Endodermal cell (in vitro differentiated cells): ENCODE results near the gene ZNF76. TPM values are rescaled to one million over a fixed set of nuclear protein-coding genes. Genes with fewer than 3 reads are reported as not detected.

Experiments
- DNase-seq: peaks from one replicate; pipeline ENCODE4 v3.0.0-alpha.2; 2017
- H3K27ac ChIP-seq: 2 replicates; pipeline ENCODE4 v1.5.1; 2013; ENCODE audit warnings: mild to moderate bottlenecking, low read depth, low read length, moderate library complexity
- H3K27me3 ChIP-seq: 2 replicates; pipeline ENCODE4 v1.6.1; 2013; ENCODE audit warnings: mild to moderate bottlenecking, low read length, moderate library complexity; ENCODE audit not compliant: insufficient read depth, control insufficient read depth, poor library complexity, severe bottlenecking
- H3K36me3 ChIP-seq: 2 replicates; pipeline ENCODE4 v1.7.0; 2013; ENCODE audit warnings: mild to moderate bottlenecking, low read length, moderate library complexity; ENCODE audit not compliant: control insufficient read depth, insufficient read depth
- H3K4me1 ChIP-seq: one replicate; pipeline ENCODE4 v1.7.0; 2013; ENCODE audit warnings: low read length; ENCODE audit not compliant: control insufficient read depth, insufficient read depth
- H3K4me3 ChIP-seq: 2 replicates; pipeline ENCODE4 v1.5.1; 2013; ENCODE audit warnings: mild to moderate bottlenecking, low read length, moderate library complexity
- H3K9ac ChIP-seq: 2 replicates; pipeline ENCODE4 v1.6.1; 2013; ENCODE audit warnings: mild to moderate bottlenecking, low read length, moderate library complexity; ENCODE audit not compliant: poor library complexity, severe bottlenecking; ENCODE audit errors: extremely low read depth
- H3K9me3 ChIP-seq: 2 replicates; pipeline ENCODE4 v1.6.1; 2013; ENCODE audit warnings: mild to moderate bottlenecking, low read length, moderate library complexity; ENCODE audit not compliant: control insufficient read depth
- H3K27ac Mint-ChIP-seq: 2 replicates; pipeline ENCODE4 v1.8.0; 2020; ENCODE audit warnings: mixed read lengths
- H3K27me3 Mint-ChIP-seq: 2 replicates; pipeline ENCODE4 v1.8.0; 2021; ENCODE audit warnings: mild to moderate bottlenecking, mixed read lengths; ENCODE audit not compliant: insufficient read depth
- H3K36me3 Mint-ChIP-seq: 2 replicates; pipeline ENCODE4 v1.8.0; 2020; ENCODE audit warnings: low read depth, mixed read lengths
- H3K4me1 Mint-ChIP-seq: 2 replicates; pipeline ENCODE4 v1.8.0; 2020; ENCODE audit warnings: mixed read lengths
- H3K4me3 Mint-ChIP-seq: 2 replicates; pipeline ENCODE4 v1.8.0; 2020; ENCODE audit warnings: mild to moderate bottlenecking, moderate library complexity, mixed read lengths
- H3K9me3 Mint-ChIP-seq: 2 replicates; pipeline ENCODE4 v1.8.0; 2020; ENCODE audit warnings: mild to moderate bottlenecking, mixed read lengths
- CTCF ChIP-seq: fragments of 200-600 bp; sonication (generic); conservative IDR thresholded peaks from 2 replicates; pipeline ENCODE4 v1.5.0; 2021; ENCODE audit warnings: antibody characterized with exemption, mild to moderate bottlenecking
- WGBS, 2 experiments: methylation state at CpG; one replicate each; pipeline versions ENCODE4 v1.1.5 to v1.1.7; 2013; ENCODE audit warnings: missing lambda C conversion rate in 2 of 2, mixed read lengths in 1 of 2; ENCODE audit not compliant: insufficient coverage in 1 of 2, insufficient read length in 1 of 2; 5-methylcytosine and 5-hydroxymethylcytosine counted together
- total RNA-seq, 2 donors: library from RNA; stranded (reverse); fragmentation: NEBNext Ultra II Directional in 1 of 2; extraction: Animal tissue kit (Norgen Biotek cat#: 25700) in 1 of 2; gene quantifications; 2 replicates in 1 of 2; 3 replicates in 1 of 2; pipeline ENCODE4 v1.2.1, GENCODE V29; 2021

The ZNF76 gene
- total RNA-seq, 2 donors from 2014 or later = 39.0 to 42.9 TPM

DNA sequence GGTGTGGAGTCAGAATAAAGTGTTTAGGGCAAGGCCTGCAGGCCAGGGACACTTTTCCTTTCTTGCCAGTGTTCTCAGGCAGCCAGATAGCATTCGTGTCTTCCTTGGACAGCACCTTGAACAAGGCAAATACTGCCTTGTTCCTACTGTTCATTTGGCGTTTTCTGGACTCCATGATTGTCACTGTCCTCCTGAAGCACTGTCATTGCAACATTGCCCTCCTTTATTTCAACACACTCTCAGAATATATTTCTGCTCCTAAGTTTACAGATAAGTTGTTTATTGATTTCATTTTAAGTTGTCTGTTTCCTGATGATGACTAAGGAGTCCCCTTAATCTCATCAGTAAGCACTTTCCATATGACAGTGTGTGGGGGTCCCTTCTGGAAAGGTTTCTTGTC, 22.9 kb downstream of the ZNF76 start:
- Histone ChIP-seq H3K9ac (no peak overlapping the region), H3K27ac (no peak overlapping the region), H3K9me3 (no peaks in the 10 kb centered on the region), H3K27me3 (no peaks in the 10 kb centered on the region), H3K4me1 (no peaks in the 10 kb centered on the region), H3K4me3 (no peak overlapping the region), H3K36me3 (peaks cover 36% of the 10 kb centered on the region)
- Mint-ChIP-seq H3K4me3 (no peak overlapping the region), H3K27me3 (no peaks in the 10 kb centered on the region), H3K36me3 (peaks cover 49% of the 10 kb centered on the region), H3K4me1 (no peaks in the 10 kb centered on the region), H3K27ac (no peak overlapping the region), H3K9me3 (no peaks in the 10 kb centered on the region)
- DNase-seq = no peak
- no peak for TF ChIP-seq CTCF
- WGBS, 2 experiments = 76 to 83% methylated on average over 1 to 2 of the region's 2 CpGs

DNA sequence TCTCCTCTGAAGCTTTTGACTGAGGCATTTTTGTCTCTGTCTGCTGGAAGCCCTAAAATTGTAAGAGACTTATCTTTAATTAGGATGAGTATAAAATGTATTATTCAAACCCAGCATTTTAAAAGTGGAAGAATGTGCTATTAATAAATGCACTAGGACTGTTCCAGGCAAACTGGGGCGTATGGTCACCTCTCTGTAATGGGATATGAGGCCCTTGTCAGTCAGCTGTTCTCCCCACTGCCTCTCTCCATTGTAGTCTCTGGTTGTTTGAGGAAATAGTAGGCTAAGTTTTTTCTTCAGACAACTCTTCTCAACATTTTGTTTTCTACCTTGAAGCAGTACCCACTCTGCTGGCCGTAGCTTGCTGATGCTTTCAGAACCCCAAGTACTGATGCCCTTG, 23.8 kb downstream of the ZNF76 start:
- 78% methylated on average over 2 of the region's 2 CpGs; no CpG with 5 or more reads in 1 of the 2 experiments for WGBS, 2 experiments
- no peaks in the 10 kb centered on the region for H3K9me3 ChIP-seq
- Mint-ChIP-seq H3K27me3 (no peaks in the 10 kb centered on the region), H3K4me1 (no peaks in the 10 kb centered on the region), H3K9me3 (no peaks in the 10 kb centered on the region), H3K27ac (no peak overlapping the region), H3K36me3 (peaks cover 58% of the 10 kb centered on the region), H3K4me3 (no peak overlapping the region)
- H3K4me1 ChIP-seq = no peaks in the 10 kb centered on the region
- no peak overlapping the region for H3K27ac ChIP-seq
- TF ChIP-seq CTCF = no peak
- no peak overlapping the region for H3K9ac ChIP-seq
- no peak for DNase-seq
- no peaks in the 10 kb centered on the region for H3K27me3 ChIP-seq
- peaks cover 42% of the 10 kb centered on the region for H3K36me3 ChIP-seq
- no peak overlapping the region for H3K4me3 ChIP-seq

- 92 to 94% methylated on average over 9 to 12 of the region's 12 CpGs for WGBS, 2 experiments
- H3K27ac ChIP-seq = no peak overlapping the region
- no peaks in the 10 kb centered on the region for H3K27me3 ChIP-seq
- Mint-ChIP-seq H3K36me3 (peaks cover 69% of the 10 kb centered on the region), H3K9me3 (no peaks in the 10 kb centered on the region), H3K4me1 (no peaks in the 10 kb centered on the region), H3K27ac (no peak overlapping the region), H3K27me3 (no peaks in the 10 kb centered on the region), H3K4me3 (no peak overlapping the region)
- DNase-seq = no peak
- H3K4me3 ChIP-seq = no peak overlapping the region
- no peak for TF ChIP-seq CTCF
- H3K9me3 ChIP-seq = no peaks in the 10 kb centered on the region
- H3K9ac ChIP-seq = no peak overlapping the region
- H3K4me1 ChIP-seq = no peaks in the 10 kb centered on the region
- peaks cover 45% of the 10 kb centered on the region for H3K36me3 ChIP-seq
Observed at GRCh38 chr6:35287671-35288396, 28.3 kb downstream of the ZNF76 start.
